GM23338 (cell line): ENCODE results near the gene NFE2L3. TPM values are rescaled to one million over a fixed set of nuclear protein-coding genes. Genes with fewer than 3 reads are reported as not detected.

ENCODE experiments used
- ATAC-seq: fragments of 200-7000 bp; cut with Tn5 transposase; 3 replicates; pipeline ENCODE4 v1.9.1; 2020
- DNase-seq: peaks from one replicate; pipeline ENCODE4 v3.0.0-alpha.2; 2015; ENCODE audit warnings: low spot score
- H2AFZ ChIP-seq: fragments of 200-600 bp; sonication (generic); 2 replicates; pipeline ENCODE4 v1.8.0; 2016; ENCODE audit warnings: antibody characterized with exemption, mild to moderate bottlenecking, moderate library complexity
- H3F3A ChIP-seq: fragments of 200-600 bp; sonication (generic); replicated peaks from 2 replicates; pipeline ENCODE4 v1.8.0; 2017; ENCODE audit warnings: antibody characterized with exemption, mixed run types, low read depth
- H3K27ac ChIP-seq: fragments of 200-600 bp; sonication (generic); 2 replicates; pipeline ENCODE4 v1.6.1; 2016; ENCODE audit warnings: low read depth
- H3K27me3 ChIP-seq: fragments of 200-600 bp; sonication (generic); 2 replicates; pipeline ENCODE4 v1.8.0; 2016; ENCODE audit warnings: mild to moderate bottlenecking, mixed run types, moderate library complexity; ENCODE audit not compliant: insufficient read depth
- H3K36me3 ChIP-seq: fragments of 200-600 bp; sonication (generic); 2 replicates; pipeline ENCODE4 v1.8.0; 2016; ENCODE audit warnings: mild to moderate bottlenecking; ENCODE audit not compliant: insufficient read depth
- H3K4me1 ChIP-seq: fragments of 200-600 bp; sonication (generic); 2 replicates; pipeline ENCODE4 v1.8.0; 2016; ENCODE audit warnings: mild to moderate bottlenecking, moderate library complexity; ENCODE audit not compliant: insufficient read depth
- H3K4me2 ChIP-seq: fragments of 200-600 bp; sonication (generic); 2 replicates; pipeline ENCODE4 v1.7.1; 2017; ENCODE audit warnings: mixed run types
- H3K4me3 ChIP-seq: fragments of 200-600 bp; sonication (generic); 2 replicates; pipeline ENCODE4 v1.6.1; 2016; ENCODE audit warnings: mixed run types
- H3K79me2 ChIP-seq: fragments of 200-600 bp; sonication (generic); replicated peaks from 2 replicates; pipeline ENCODE4 v1.8.0; 2017; ENCODE audit warnings: mild to moderate bottlenecking; ENCODE audit not compliant: insufficient read depth
- H3K9me2 ChIP-seq: fragments of 200-600 bp; sonication (generic); 2 replicates; pipeline ENCODE4 v1.8.0; 2017; ENCODE audit not compliant: insufficient read depth
- H4K20me1 ChIP-seq: fragments of 200-600 bp; sonication (generic); replicated peaks from 2 replicates; pipeline ENCODE4 v1.8.0; 2017; ENCODE audit warnings: mild to moderate bottlenecking; ENCODE audit not compliant: insufficient read depth
- H3K27ac Mint-ChIP-seq: 2 replicates; pipeline ENCODE4 v1.8.0; 2020; ENCODE audit warnings: inconsistent platforms, mild to moderate bottlenecking, moderate library complexity, mixed read lengths
- H3K27me3 Mint-ChIP-seq: 3 replicates; pipeline ENCODE4 v1.8.0; 2022; ENCODE audit warnings: low read depth, mild to moderate bottlenecking, moderate library complexity, mixed read lengths, inconsistent platforms; ENCODE audit not compliant: insufficient read depth, poor library complexity
- H3K36me3 Mint-ChIP-seq: 3 replicates; pipeline ENCODE4 v1.8.0; 2021; ENCODE audit warnings: low read depth, mild to moderate bottlenecking, inconsistent platforms, moderate library complexity, mixed read lengths
- H3K4me1 Mint-ChIP-seq: 3 replicates; pipeline ENCODE4 v1.8.0; 2020; ENCODE audit warnings: mild to moderate bottlenecking, inconsistent platforms, mixed read lengths
- H3K4me3 Mint-ChIP-seq: 3 replicates; pipeline ENCODE4 v1.8.0; 2021; ENCODE audit warnings: moderate library complexity, mild to moderate bottlenecking, inconsistent platforms, mixed read lengths
- H3K9me3 Mint-ChIP-seq: 3 replicates; pipeline ENCODE4 v1.8.0; 2020; ENCODE audit warnings: moderate library complexity, mild to moderate bottlenecking, inconsistent platforms, mixed read lengths
- EZH2 ChIP-seq: fragments of 200-600 bp; sonication (generic); IDR thresholded peaks from one replicate; pipeline ENCODE4 v1.8.0; 2017; ENCODE audit warnings: antibody characterized with exemption, mild to moderate bottlenecking, low read depth; ENCODE audit not compliant: unreplicated experiment
- EZH2phosphoT487 ChIP-seq: fragments of 200-600 bp; sonication (generic); IDR thresholded peaks from one replicate; pipeline ENCODE4 v1.8.1; 2018; ENCODE audit warnings: antibody characterized with exemption; ENCODE audit not compliant: unreplicated experiment
- POLR2AphosphoS5 ChIP-seq: IDR thresholded peaks from 2 replicates; pipeline ENCODE4 v1.6.1; 2016; ENCODE audit warnings: antibody characterized with exemption, low read depth
- STAT1 ChIP-seq: IDR thresholded peaks from one replicate; pipeline ENCODE4 v1.6.1; 2016; ENCODE audit warnings: antibody characterized with exemption; ENCODE audit not compliant: unreplicated experiment
- ZNF114 ChIP-seq: fragments of 250-450 bp; sonication (Bioruptor Pico); IDR thresholded peaks from 2 replicates; pipeline ENCODE4 v1.5.0; 2020; ENCODE audit warnings: mild to moderate bottlenecking, moderate library complexity
- ZNF331 ChIP-seq: fragments of 250-450 bp; sonication (Bioruptor Pico); IDR thresholded peaks from 2 replicates; pipeline ENCODE4 v1.5.0; 2020; ENCODE audit warnings: low read depth, mild to moderate bottlenecking, moderate library complexity
- polyA plus RNA-seq: library from polyadenylated mRNA; unstranded; fragments of >200 nt; fragmentation: Nextera tagmentation; extraction: Ambion mirVana; gene quantifications from 2 replicates; pipeline ENCODE4 v1.2.1, GENCODE V29; 2016
- total RNA-seq: library from RNA; depleted of rRNA; stranded (reverse); fragments of >200 nt; shearing (Covaris generic); gene quantifications from 2 replicates; pipeline ENCODE4 v1.2.3, GENCODE V29; 2014
- TF ChIP-seq, protein P1 (sequence below): fragments of 250-450 bp; sonication (Bioruptor Pico); IDR thresholded peaks from 2 replicates; pipeline ENCODE4 v1.5.0; 2020; ENCODE audit warnings: mild to moderate bottlenecking, moderate library complexity

NFE2L3 gene
- total and polyA plus RNA-seq, 2 experiments from 2014 or later, result 62.0 to 142 TPM

DNA sequence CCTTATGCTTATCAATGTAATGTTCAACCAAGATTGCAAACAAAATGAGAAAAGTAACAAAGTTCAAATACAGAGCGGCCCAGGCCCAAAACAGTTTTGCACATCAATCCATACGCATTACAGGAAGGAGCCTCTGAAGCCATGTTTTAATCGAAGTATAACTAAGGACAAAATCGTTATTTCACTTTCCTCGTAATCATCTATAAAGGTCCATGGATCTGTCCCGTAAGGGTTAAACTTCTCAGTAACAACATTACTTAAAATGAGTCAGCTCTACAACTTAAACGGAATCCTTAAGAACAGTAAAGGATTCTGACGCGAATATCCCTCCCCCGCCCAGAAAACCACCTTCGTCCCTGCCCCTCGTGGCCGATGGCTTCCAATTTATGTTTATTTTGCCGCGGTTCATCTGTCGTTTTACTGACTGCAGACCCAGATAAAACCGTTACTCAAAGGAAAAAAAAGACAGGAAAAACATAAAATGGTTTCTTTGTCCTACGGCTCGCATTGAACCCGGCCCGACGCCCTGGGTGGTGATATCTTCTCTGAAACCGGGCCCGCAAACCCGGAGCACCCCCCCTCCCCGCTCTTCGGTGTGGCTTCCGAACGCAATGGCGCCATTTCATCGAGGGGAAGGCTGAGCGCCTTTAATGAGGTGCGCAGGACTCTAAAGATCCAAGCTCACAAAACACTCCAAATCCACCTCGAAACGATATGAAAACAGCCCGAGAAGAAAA lies 47.5 kb downstream of the NFE2L3 start:
- Histone ChIP-seq H3K79me2 (peaks cover 85% of the 10 kb centered on the region), H3K9me2 (no peaks in the 10 kb centered on the region), H3K36me3 (peaks cover 46% of the 10 kb centered on the region), H2AFZ (no peak overlapping the region), H3K4me2 (peak overlapping the region; percentile 81), H3K27me3 (no peaks in the 10 kb centered on the region), H4K20me1 (peaks cover 48% of the 10 kb centered on the region), H3K27ac (peak overlapping the region; percentile 99), H3K4me1 (peaks cover 22% of the 10 kb centered on the region), H3F3A (peaks cover 20% of the 10 kb centered on the region), H3K4me3 (peak overlapping the region; percentile 71)
- ATAC-seq (peak; percentile 5), DNase-seq (peak; percentile 59)
- TF ChIP-seq, protein P1, sequence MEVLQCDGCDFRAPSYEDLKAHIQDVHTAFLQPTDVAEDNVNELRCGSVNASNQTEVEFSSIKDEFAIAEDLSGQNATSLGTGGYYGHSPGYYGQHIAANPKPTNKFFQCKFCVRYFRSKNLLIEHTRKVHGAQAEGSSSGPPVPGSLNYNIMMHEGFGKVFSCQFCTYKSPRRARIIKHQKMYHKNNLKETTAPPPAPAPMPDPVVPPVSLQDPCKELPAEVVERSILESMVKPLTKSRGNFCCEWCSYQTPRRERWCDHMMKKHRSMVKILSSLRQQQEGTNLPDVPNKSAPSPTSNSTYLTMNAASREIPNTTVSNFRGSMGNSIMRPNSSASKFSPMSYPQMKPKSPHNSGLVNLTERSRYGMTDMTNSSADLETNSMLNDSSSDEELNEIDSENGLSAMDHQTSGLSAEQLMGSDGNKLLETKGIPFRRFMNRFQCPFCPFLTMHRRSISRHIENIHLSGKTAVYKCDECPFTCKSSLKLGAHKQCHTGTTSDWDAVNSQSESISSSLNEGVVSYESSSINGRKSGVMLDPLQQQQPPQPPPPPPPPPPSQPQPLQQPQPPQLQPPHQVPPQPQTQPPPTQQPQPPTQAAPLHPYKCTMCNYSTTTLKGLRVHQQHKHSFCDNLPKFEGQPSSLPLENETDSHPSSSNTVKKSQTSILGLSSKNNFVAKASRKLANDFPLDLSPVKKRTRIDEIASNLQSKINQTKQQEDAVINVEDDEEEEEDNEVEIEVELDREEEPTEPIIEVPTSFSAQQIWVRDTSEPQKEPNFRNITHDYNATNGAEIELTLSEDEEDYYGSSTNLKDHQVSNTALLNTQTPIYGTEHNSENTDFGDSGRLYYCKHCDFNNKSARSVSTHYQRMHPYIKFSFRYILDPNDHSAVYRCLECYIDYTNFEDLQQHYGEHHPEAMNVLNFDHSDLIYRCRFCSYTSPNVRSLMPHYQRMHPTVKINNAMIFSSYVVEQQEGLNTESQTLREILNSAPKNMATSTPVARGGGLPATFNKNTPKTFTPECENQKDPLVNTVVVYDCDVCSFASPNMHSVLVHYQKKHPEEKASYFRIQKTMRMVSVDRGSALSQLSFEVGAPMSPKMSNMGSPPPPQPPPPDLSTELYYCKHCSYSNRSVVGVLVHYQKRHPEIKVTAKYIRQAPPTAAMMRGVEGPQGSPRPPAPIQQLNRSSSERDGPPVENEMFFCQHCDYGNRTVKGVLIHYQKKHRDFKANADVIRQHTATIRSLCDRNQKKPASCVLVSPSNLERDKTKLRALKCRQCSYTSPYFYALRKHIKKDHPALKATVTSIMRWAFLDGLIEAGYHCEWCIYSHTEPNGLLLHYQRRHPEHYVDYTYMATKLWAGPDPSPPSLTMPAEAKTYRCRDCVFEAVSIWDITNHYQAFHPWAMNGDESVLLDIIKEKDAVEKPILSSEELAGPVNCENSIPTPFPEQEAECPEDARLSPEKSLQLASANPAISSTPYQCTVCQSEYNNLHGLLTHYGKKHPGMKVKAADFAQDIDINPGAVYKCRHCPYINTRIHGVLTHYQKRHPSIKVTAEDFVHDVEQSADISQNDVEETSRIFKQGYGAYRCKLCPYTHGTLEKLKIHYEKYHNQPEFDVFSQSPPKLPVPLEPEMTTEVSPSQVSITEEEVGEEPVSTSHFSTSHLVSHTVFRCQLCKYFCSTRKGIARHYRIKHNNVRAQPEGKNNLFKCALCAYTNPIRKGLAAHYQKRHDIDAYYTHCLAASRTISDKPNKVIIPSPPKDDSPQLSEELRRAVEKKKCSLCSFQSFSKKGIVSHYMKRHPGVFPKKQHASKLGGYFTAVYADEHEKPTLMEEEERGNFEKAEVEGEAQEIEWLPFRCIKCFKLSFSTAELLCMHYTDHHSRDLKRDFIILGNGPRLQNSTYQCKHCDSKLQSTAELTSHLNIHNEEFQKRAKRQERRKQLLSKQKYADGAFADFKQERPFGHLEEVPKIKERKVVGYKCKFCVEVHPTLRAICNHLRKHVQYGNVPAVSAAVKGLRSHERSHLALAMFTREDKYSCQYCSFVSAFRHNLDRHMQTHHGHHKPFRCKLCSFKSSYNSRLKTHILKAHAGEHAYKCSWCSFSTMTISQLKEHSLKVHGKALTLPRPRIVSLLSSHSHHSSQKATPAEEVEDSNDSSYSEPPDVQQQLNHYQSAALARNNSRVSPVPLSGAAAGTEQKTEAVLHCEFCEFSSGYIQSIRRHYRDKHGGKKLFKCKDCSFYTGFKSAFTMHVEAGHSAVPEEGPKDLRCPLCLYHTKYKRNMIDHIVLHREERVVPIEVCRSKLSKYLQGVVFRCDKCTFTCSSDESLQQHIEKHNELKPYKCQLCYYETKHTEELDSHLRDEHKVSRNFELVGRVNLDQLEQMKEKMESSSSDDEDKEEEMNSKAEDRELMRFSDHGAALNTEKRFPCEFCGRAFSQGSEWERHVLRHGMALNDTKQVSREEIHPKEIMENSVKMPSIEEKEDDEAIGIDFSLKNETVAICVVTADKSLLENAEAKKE (CRISPR knock-in tag), result no peak
- TF ChIP-seq ZNF114, result no peak
- TF ChIP-seq EZH2, result no peak
- TF ChIP-seq POLR2AphosphoS5, result no peak; the same call in 1 of the 2 replicates
- no peak for TF ChIP-seq ZNF331 (CRISPR knock-in tag)
- TF ChIP-seq EZH2phosphoT487, result no peak
- TF ChIP-seq STAT1, result no peak
- H3K27me3 Mint-ChIP-seq, result peaks cover 50% of the 10 kb centered on the region
- peaks cover 18% of the 10 kb centered on the region for H3K9me3 Mint-ChIP-seq
- peak overlapping the region; percentile 100 for H3K4me3 Mint-ChIP-seq
- H3K27ac Mint-ChIP-seq, result peak overlapping the region; percentile 100
- peaks cover 90% of the 10 kb centered on the region for H3K36me3 Mint-ChIP-seq
- H3K4me1 Mint-ChIP-seq, result peaks cover 31% of the 10 kb centered on the region
